DND-41 (cell line): Measurements from ENCODE around the gene TSPAN12.

Source experiments
- EZH2 ChIP-seq: IDR thresholded peaks from 3 replicates; pipeline ENCODE4 v1.6.1; 2012; ENCODE audit warnings: borderline replicate concordance, low read depth, mild to moderate bottlenecking, moderate library complexity, low read length, inconsistent platforms; ENCODE audit not compliant: severe bottlenecking
- TF ChIP-seq, protein P1 (sequence below): IDR thresholded peaks from 2 replicates; pipeline ENCODE4 v1.5.1; 2012; ENCODE audit warnings: borderline replicate concordance, low read length, moderate library complexity, mild to moderate bottlenecking; ENCODE audit not compliant: poor library complexity, severe bottlenecking; ENCODE audit errors: extremely low read depth

DNA sequence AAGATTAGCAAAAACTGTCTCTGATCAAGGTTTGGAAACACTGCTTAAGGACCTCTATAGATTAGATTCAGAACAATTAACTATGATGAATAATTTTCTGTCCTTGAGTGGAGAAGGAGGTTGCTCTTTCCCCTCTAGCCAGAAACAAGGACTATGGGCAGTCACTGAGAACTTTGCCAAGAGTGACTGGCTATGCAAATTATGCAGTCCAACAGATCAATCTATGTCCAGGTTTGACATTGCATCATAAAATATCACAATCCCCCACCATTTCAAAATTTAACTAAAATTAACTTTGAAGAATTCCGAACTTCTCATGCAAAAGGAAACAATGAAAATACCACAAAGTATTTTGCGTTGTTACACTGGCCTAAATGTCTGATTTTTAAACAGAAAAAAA lies 50.6 kb downstream of the TSPAN12 start:
- TF ChIP-seq, protein P1, sequence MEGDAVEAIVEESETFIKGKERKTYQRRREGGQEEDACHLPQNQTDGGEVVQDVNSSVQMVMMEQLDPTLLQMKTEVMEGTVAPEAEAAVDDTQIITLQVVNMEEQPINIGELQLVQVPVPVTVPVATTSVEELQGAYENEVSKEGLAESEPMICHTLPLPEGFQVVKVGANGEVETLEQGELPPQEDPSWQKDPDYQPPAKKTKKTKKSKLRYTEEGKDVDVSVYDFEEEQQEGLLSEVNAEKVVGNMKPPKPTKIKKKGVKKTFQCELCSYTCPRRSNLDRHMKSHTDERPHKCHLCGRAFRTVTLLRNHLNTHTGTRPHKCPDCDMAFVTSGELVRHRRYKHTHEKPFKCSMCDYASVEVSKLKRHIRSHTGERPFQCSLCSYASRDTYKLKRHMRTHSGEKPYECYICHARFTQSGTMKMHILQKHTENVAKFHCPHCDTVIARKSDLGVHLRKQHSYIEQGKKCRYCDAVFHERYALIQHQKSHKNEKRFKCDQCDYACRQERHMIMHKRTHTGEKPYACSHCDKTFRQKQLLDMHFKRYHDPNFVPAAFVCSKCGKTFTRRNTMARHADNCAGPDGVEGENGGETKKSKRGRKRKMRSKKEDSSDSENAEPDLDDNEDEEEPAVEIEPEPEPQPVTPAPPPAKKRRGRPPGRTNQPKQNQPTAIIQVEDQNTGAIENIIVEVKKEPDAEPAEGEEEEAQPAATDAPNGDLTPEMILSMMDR: no peak
- no peak for TF ChIP-seq EZH2
